GM12872 (cell line): ENCODE measurements around the gene BMP2K.

Source experiments
- TF ChIP-seq, protein P1 (sequence below): IDR thresholded peaks from 3 replicates; pipeline ENCODE4 v1.5.1; 2011; ENCODE audit warnings: low read depth, mild to moderate bottlenecking, low read length, moderate library complexity; ENCODE audit not compliant: insufficient read depth

Gene BMP2K

DNA sequence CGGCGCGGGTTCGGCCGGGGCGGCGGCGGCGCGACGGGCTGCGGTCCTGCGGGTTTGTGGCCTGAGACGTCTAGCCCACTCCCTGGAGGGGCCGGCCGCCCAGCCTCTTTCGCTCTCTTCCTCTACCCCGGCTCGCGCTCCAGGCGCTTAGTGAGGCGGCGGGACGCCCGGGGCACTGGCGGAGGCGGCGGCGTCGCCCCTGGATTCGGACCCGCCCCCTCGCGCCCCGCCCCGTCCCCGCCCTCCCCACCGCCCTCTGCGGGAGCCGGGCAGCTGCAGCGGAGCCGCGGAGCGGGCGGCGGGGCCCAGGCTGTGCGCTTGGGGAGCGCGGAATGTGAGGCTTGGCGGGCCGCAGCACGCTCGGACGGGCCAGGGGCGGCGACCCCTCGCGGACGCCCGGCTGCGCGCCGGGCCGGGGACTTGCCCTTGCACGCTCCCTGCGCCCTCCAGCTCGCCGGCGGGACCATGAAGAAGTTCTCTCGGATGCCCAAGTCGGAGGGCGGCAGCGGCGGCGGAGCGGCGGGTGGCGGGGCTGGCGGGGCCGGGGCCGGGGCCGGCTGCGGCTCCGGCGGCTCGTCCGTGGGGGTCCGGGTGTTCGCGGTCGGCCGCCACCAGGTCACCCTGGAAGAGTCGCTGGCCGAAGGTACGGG lies at the start of gene BMP2K:
TSS of gene BMP2K (plus strand) at position 272 of the 650 bp plus-strand sequence. CDS start at position 466, 194 bp downstream.
- TF ChIP-seq, protein P1, sequence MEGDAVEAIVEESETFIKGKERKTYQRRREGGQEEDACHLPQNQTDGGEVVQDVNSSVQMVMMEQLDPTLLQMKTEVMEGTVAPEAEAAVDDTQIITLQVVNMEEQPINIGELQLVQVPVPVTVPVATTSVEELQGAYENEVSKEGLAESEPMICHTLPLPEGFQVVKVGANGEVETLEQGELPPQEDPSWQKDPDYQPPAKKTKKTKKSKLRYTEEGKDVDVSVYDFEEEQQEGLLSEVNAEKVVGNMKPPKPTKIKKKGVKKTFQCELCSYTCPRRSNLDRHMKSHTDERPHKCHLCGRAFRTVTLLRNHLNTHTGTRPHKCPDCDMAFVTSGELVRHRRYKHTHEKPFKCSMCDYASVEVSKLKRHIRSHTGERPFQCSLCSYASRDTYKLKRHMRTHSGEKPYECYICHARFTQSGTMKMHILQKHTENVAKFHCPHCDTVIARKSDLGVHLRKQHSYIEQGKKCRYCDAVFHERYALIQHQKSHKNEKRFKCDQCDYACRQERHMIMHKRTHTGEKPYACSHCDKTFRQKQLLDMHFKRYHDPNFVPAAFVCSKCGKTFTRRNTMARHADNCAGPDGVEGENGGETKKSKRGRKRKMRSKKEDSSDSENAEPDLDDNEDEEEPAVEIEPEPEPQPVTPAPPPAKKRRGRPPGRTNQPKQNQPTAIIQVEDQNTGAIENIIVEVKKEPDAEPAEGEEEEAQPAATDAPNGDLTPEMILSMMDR = no peak

DNA sequence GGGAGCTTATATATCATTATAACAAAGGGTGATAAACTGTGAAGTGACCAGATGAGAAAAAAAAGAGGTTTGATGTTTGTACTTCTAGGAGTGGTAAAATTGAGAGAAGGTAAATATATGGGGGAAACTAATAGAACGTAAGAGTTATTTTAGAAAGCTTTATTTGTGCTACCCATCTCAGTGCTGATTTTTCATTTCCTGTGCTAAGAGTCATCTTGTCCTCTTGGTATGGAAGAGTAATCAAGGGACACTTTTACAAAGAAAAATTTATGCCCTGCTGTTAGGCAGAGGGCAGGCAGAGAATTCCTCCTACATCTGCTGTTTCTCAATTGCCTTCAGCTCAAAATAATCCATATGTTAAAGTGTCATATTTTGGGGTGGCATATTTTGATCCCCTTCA lies 49.6 kb upstream of the BMP2K start:
- TF ChIP-seq, protein P1 = no peak

DNA sequence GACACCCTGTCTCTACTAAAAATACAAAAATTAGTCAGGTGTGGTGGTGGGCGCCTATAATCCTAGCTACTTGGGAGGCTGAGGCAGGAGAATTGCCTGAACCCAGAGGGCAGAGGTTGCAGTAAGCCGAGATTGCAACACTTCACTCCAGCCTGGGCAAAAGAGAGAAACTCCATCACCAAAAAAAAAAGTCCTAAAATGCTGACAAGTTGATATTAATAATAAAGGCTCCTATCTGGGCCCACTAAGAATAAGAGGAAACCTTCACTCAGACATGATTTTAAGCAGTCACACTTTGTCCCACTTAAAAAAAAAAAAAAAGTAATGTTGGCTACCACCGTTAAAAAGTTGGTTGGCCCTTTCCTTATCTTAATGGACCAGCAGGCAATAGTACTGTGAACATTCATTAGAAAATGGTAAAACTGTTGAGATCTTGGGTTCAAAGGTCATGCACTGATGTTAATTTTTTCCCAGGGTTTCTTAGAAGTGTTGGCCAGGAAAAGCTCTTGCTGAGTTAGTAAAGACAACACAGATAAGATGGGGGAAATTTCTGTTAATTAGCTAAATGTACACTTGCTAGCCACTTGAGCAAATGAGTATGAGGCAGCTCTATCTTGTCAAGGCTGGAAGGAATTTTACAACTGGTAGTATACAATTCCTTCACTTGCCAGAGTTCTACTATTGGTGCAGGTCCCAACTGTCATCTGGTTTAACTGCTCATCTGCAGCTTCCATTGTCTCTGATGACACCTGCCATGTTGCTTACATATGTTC lies 43.6 kb upstream of the BMP2K start:
- TF ChIP-seq, protein P1 = no peak

DNA sequence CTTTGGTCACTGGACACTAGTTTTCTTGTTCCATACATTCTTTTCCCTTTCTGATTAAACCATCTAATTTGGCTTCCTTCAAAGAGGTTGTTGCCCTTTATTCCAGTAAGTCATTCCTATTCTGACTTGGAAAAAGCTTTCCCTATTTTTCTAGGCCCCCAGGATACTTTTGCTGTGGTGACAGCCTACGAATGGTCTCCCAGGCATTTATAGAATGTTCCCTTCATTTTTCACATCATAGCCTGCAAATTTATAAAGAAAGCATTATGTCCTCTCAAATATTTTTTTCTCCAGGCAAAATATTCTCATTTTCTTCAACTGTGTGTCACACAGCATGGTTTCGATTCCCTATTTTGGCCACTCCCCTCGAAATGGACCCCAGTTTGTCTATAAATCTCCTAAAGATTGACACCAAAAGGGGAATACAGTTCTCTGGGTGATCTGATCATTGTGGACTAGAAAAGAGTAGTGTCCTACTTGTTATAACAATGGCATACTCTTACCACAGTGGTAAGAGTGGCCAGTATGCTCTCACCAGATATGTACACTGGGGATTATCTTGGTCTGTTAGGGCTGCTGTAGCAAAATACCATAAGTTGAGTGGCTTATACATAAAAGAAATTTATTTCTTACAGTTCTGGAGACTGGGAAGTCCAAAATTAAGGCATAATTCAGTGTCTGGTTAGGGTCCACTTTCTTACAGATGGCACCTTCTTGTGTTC lies 41.5 kb upstream of the BMP2K start:
- TF ChIP-seq, protein P1 = no peak

DNA sequence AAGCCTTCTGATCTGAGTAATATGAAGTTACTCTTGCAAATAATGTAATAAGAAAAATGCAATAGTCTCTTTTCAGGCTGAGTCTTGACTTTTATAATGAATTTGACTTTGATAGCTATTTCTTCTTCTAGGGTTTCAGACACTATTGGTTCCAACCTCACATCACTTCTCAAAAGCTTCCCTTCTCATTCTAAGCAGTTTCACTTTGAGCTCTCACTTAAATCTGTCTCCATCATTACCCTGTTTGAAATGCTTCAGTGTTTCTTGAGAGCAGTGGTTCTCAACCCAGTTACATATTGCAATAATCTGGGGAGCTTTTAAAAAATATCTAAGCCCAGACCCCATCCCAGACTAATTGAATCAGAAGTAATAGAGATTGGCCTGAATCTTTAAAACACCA lies 40.5 kb upstream of the BMP2K start:
- TF ChIP-seq, protein P1 = no peak

DNA sequence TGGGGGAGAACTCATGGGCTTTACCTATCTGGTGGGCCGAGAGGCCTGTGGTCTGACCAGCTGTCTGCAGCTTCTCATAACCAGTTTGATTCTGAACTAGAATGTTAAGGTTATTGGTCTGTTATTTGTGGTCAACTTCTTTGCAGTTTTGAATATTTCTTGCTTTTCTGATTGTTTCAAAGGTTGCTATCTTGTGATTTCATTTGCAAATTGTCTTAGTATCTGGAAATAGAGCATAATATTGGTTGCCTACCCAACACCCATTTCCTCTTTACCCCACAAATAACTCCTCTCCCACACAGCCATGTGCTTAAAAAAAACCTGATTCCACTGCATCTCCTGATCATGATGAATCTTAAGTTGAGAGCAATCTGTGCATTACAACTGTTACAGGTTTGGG lies 39.1 kb upstream of the BMP2K start:
- TF ChIP-seq, protein P1 = no peak

DNA sequence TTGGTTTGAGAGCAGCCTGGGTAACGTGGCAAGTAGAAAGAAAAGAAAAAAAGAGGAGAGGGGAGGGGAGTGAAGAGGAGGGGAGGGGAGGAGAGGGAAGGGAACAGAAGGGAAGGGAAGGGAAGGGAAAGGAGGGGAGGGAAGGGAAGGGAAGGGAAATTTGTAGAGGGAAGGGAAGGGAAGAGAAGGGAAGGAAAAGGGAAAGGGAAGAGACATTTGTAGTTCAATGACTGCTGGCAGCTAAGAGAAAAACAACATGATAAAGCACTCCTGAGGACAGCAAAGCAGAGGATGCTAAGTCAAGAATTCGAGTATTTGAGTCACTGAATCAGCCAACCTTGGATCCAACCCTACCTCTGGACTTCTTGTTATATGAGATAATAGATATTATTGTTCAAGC lies 38.2 kb upstream of the BMP2K start:
- TF ChIP-seq, protein P1 = no peak
